DND-41 (cell line): ENCODE measurements around the gene GFI1B.

Experiments used
- ATAC-seq: fragments of 200-7000 bp; cut with Tn5 transposase; 3 replicates; pipeline ENCODE4 v1.9.1; 2021; ENCODE audit warnings: low read depth; ENCODE audit not compliant: insufficient read depth
- DNase-seq: peaks from one replicate; pipeline ENCODE4 v3.0.0-alpha.2; 2020
- H2AFZ ChIP-seq: 2 replicates; pipeline ENCODE4 v1.6.0; 2012; ENCODE audit warnings: low read depth, low read length
- H3K27ac ChIP-seq: 2 replicates; pipeline ENCODE4 v1.5.1; 2012; ENCODE audit warnings: low read length, inconsistent platforms
- H3K27me3 ChIP-seq: fragments of 200-600 bp; sonication (generic); 2 replicates; pipeline ENCODE4 v1.6.0; 2012; ENCODE audit warnings: low read length, mild to moderate bottlenecking, inconsistent platforms; ENCODE audit not compliant: insufficient read depth, poor library complexity
- H3K36me3 ChIP-seq: 2 replicates; pipeline ENCODE4 v1.5.1; 2012; ENCODE audit warnings: low read length, inconsistent platforms; ENCODE audit not compliant: insufficient read depth
- H3K4me1 ChIP-seq: 2 replicates; pipeline ENCODE4 v1.5.1; 2012; ENCODE audit warnings: mild to moderate bottlenecking, low read length; ENCODE audit not compliant: insufficient read depth
- H3K4me2 ChIP-seq: 2 replicates; pipeline ENCODE4 v1.6.0; 2012; ENCODE audit warnings: mild to moderate bottlenecking, moderate library complexity, low read length, inconsistent platforms; ENCODE audit not compliant: insufficient read depth
- H3K4me3 ChIP-seq, 2 experiments: fragments of 200-600 bp in 1 of 2; shearing (Covaris generic) in 1 of 2; 2 replicates each; pipeline ENCODE4 v1.5.1; 2012 to 2016; ENCODE audit warnings: inconsistent platforms in 2 of 2, low read length in 2 of 2, mild to moderate bottlenecking in 2 of 2, low read depth in 1 of 2, moderate library complexity in 1 of 2
- H3K79me2 ChIP-seq: 2 replicates; pipeline ENCODE4 v1.6.0; 2012; ENCODE audit warnings: low read length, inconsistent platforms; ENCODE audit not compliant: insufficient read depth
- H3K9ac ChIP-seq: 2 replicates; pipeline ENCODE4 v1.6.0; 2012; ENCODE audit warnings: low read depth, mild to moderate bottlenecking, inconsistent platforms, low read length, moderate library complexity
- H3K9me3 ChIP-seq: 2 replicates; pipeline ENCODE4 v1.5.1; 2012; ENCODE audit warnings: low read length, moderate library complexity, mild to moderate bottlenecking, inconsistent platforms; ENCODE audit not compliant: insufficient read depth, severe bottlenecking
- H4K20me1 ChIP-seq: 2 replicates; pipeline ENCODE4 v1.6.0; 2012; ENCODE audit warnings: low read length; ENCODE audit not compliant: insufficient read depth
- EZH2 ChIP-seq: IDR thresholded peaks from 3 replicates; pipeline ENCODE4 v1.6.1; 2012; ENCODE audit warnings: borderline replicate concordance, low read depth, mild to moderate bottlenecking, moderate library complexity, low read length, inconsistent platforms; ENCODE audit not compliant: severe bottlenecking
- TF ChIP-seq, protein P1 (sequence below): IDR thresholded peaks from 2 replicates; pipeline ENCODE4 v1.5.1; 2012; ENCODE audit warnings: borderline replicate concordance, low read length, moderate library complexity, mild to moderate bottlenecking; ENCODE audit not compliant: poor library complexity, severe bottlenecking; ENCODE audit errors: extremely low read depth

The GFI1B gene

GRCh38 chr9:132976571-132976970 is 1.9 kb upstream of the GFI1B start:
- no peak for TF ChIP-seq EZH2
- TF ChIP-seq, protein P1, sequence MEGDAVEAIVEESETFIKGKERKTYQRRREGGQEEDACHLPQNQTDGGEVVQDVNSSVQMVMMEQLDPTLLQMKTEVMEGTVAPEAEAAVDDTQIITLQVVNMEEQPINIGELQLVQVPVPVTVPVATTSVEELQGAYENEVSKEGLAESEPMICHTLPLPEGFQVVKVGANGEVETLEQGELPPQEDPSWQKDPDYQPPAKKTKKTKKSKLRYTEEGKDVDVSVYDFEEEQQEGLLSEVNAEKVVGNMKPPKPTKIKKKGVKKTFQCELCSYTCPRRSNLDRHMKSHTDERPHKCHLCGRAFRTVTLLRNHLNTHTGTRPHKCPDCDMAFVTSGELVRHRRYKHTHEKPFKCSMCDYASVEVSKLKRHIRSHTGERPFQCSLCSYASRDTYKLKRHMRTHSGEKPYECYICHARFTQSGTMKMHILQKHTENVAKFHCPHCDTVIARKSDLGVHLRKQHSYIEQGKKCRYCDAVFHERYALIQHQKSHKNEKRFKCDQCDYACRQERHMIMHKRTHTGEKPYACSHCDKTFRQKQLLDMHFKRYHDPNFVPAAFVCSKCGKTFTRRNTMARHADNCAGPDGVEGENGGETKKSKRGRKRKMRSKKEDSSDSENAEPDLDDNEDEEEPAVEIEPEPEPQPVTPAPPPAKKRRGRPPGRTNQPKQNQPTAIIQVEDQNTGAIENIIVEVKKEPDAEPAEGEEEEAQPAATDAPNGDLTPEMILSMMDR, result no peak
- no peaks in the 10 kb centered on the region for H4K20me1 ChIP-seq
- H3K79me2 ChIP-seq, result no peaks in the 10 kb centered on the region
- ATAC-seq (no peak), DNase-seq (no peak)
- no peak overlapping the region for H3K9ac ChIP-seq
- no peak overlapping the region for H3K4me3 ChIP-seq
- no peak overlapping the region for H2AFZ ChIP-seq
- H3K9me3 ChIP-seq, result no peaks in the 10 kb centered on the region
- H3K27ac ChIP-seq, result no peak overlapping the region
- H3K4me2 ChIP-seq, result no peak overlapping the region
- H3K4me1 ChIP-seq, result no peaks in the 10 kb centered on the region
- H3K36me3 ChIP-seq, result no peaks in the 10 kb centered on the region
- no peaks in the 10 kb centered on the region for H3K27me3 ChIP-seq

GRCh38 chr9:132978112-132978450 is 413 bp upstream of the GFI1B start:
- no peak overlapping the region for H3K27ac ChIP-seq
- no peak overlapping the region for H3K4me2 ChIP-seq
- no peak overlapping the region for H3K9ac ChIP-seq
- no peaks in the 10 kb centered on the region for H3K36me3 ChIP-seq
- H3K79me2 ChIP-seq, result no peaks in the 10 kb centered on the region
- ATAC-seq, result no peak
- H3K27me3 ChIP-seq, result no peaks in the 10 kb centered on the region
- no peak overlapping the region for H3K4me3 ChIP-seq
- no peaks in the 10 kb centered on the region for H3K4me1 ChIP-seq
- no peaks in the 10 kb centered on the region for H3K9me3 ChIP-seq
- TF ChIP-seq EZH2, result no peak
- TF ChIP-seq, protein P1, result no peak
- no peak for DNase-seq
- H2AFZ ChIP-seq, result no peak overlapping the region
- no peaks in the 10 kb centered on the region for H4K20me1 ChIP-seq

GRCh38 chr9:132980157-132980556 is 1.7 kb downstream of the GFI1B start:
- Histone ChIP-seq H3K27ac (no peak overlapping the region), H3K9ac (no peak overlapping the region), H3K4me3 (no peak overlapping the region), H3K4me2 (no peak overlapping the region), H3K27me3 (peaks cover 6% of the 10 kb centered on the region), H4K20me1 (no peaks in the 10 kb centered on the region), H3K36me3 (no peaks in the 10 kb centered on the region), H2AFZ (no peak overlapping the region), H3K79me2 (no peaks in the 10 kb centered on the region), H3K9me3 (no peaks in the 10 kb centered on the region), H3K4me1 (no peaks in the 10 kb centered on the region)
- ATAC-seq (no peak), DNase-seq (no peak)
- no peak for TF ChIP-seq EZH2
- TF ChIP-seq, protein P1, result no peak

- H3K9ac ChIP-seq, result no peak overlapping the region
- H3K79me2 ChIP-seq, result no peaks in the 10 kb centered on the region
- H4K20me1 ChIP-seq, result no peaks in the 10 kb centered on the region
- peaks cover 6% of the 10 kb centered on the region for H3K27me3 ChIP-seq
- no peak for TF ChIP-seq EZH2
- TF ChIP-seq, protein P1, result no peak
- H3K36me3 ChIP-seq, result no peaks in the 10 kb centered on the region
- H3K4me3 ChIP-seq, result no peak overlapping the region
- no peak for DNase-seq
- no peaks in the 10 kb centered on the region for H3K4me1 ChIP-seq
- H2AFZ ChIP-seq, result no peak overlapping the region
- H3K4me2 ChIP-seq, result no peak overlapping the region
- H3K27ac ChIP-seq, result no peak overlapping the region
- no peak for ATAC-seq
- H3K9me3 ChIP-seq, result no peaks in the 10 kb centered on the region
These were observed 4.0 kb downstream of the GFI1B start for GRCh38 chr9:132982458-132982857.
